Renal pelvis (tissue), 4 donors: Measurements from ENCODE around the gene ASH1L. TPM values are rescaled to one million over a fixed set of nuclear protein-coding genes. Genes with fewer than 3 reads are reported as not detected.
"Not testable (repeated sequence)": the region's sequence is repeated elsewhere in the genome, so short reads cannot be mapped to it uniquely, and the experiment has no call there.

Experiments used
- DNase-seq: peaks from one replicate; pipeline ENCODE4 v3.0.0-alpha.2; 2013
- polyA plus RNA-seq, 3 donors: library from polyadenylated mRNA; unstranded; fragments of 120-200 nt; gene quantifications; one replicate each; pipeline ENCODE4 v1.2.1, GENCODE V29; 2013; ENCODE audit not compliant: insufficient read length in 3 of 3

ASH1L gene
- polyA plus RNA-seq, 3 donors = 37.0 to 51.6 (median 47.1) TPM

GRCh38 chr1:155455588-155456195 is 106.9 kb downstream of the ASH1L start:
- DNase-seq = peak; percentile 5

- no peak for DNase-seq
Observed at GRCh38 chr1:155454096-155454495, 108.5 kb downstream of the ASH1L start.

- no peak for DNase-seq
Observed at GRCh38 chr1:155453141-155453540, 109.5 kb downstream of the ASH1L start.

- DNase-seq = no peak
Observed at GRCh38 chr1:155451199-155451598, 111.4 kb downstream of the ASH1L start.

GRCh38 chr1:155442431-155442830 is 120.2 kb downstream of the ASH1L start:
- not testable (repeated sequence) for DNase-seq

GRCh38 chr1:155437405-155437804 is 125.2 kb downstream of the ASH1L start:
- DNase-seq = no peak

- DNase-seq = not testable (repeated sequence)
Observed at GRCh38 chr1:155433831-155434389, 128.7 kb downstream of the ASH1L start.

GRCh38 chr1:155433128-155433830 is 129.3 kb downstream of the ASH1L start:
- DNase-seq = not testable (repeated sequence)

- DNase-seq = no peak
Observed at GRCh38 chr1:155424091-155424490, 138.5 kb downstream of the ASH1L start.

GRCh38 chr1:155420788-155421187 is 141.8 kb downstream of the ASH1L start:
- no peak for DNase-seq

- not testable (repeated sequence) for DNase-seq
Observed at GRCh38 chr1:155411840-155412239, 150.8 kb downstream of the ASH1L start.

GRCh38 chr1:155410931-155411330 is 151.7 kb downstream of the ASH1L start:
- no peak for DNase-seq

- no peak for DNase-seq
Observed at GRCh38 chr1:155396874-155397476, 165.6 kb downstream of the ASH1L start.

- no peak for DNase-seq
Observed at GRCh38 chr1:155392898-155393411, 169.6 kb downstream of the ASH1L start.

GRCh38 chr1:155389826-155390225 is 172.8 kb downstream of the ASH1L start:
- no peak for DNase-seq

- not testable (repeated sequence) for DNase-seq
Observed at GRCh38 chr1:155385836-155386235, 176.8 kb downstream of the ASH1L start.

GRCh38 chr1:155383406-155383805 is 179.2 kb downstream of the ASH1L start:
- DNase-seq = no peak

GRCh38 chr1:155379631-155380090 is 182.9 kb downstream of the ASH1L start:
- DNase-seq = peak; percentile 80

GRCh38 chr1:155379180-155379579 is 183.4 kb downstream of the ASH1L start:
- no peak for DNase-seq

GRCh38 chr1:155360051-155360450 is 202.6 kb downstream of the ASH1L start:
- DNase-seq = no peak

GRCh38 chr1:155352631-155353030 is 210.0 kb downstream of the ASH1L start:
- DNase-seq = no peak

- DNase-seq = no peak
Observed at GRCh38 chr1:155342842-155343241, 219.8 kb downstream of the ASH1L start.
